Measurements from ENCODE around the gene HPCAL1.
A peak's percentile ranks its signal among the peaks of the same experiment; 100 is the strongest.

The HPCAL1 gene

GRCh38 chr2:10373931-10374330 is 71.2 kb downstream of the HPCAL1 start:
- ChIA-PET CTCF (no interaction called here), POLR2A (no interaction called here)
- DNase-seq (ENCODE audit: extremely low spot score) = no peak
- TF ChIP-seq CTCF (IDR thresholded peaks at IDR 0.05; ENCODE audit: control extremely low read depth, extremely low read depth, low read depth, missing control alignments) = no peak

GRCh38 chr2:10374362-10374943 is 71.7 kb downstream of the HPCAL1 start:
- TF ChIP-seq CTCF (IDR thresholded peaks at IDR 0.05; ENCODE audit: control extremely low read depth, extremely low read depth, low read depth, missing control alignments) = no peak
- DNase-seq (ENCODE audit: extremely low spot score) = no peak
- POLR2A ChIA-PET = no interaction called here
- CTCF ChIA-PET = interaction anchor here (0.7 to 1.0 kb wide), 2 partner anchors 35 to 61 kb away, joined by 3 read pairs; no protein-coding TSS in a partner anchor

- POLR2A ChIA-PET = no interaction called here
- DNase-seq (ENCODE audit: extremely low spot score) = peak; percentile 65
- no peak for TF ChIP-seq CTCF (IDR thresholded peaks at IDR 0.05; ENCODE audit: control extremely low read depth, extremely low read depth, low read depth, missing control alignments)
- CTCF ChIA-PET = interaction anchor here (0.8 to 1.4 kb wide), 3 partner anchors 33 to 303 kb away, joined by 3 to 4 read pairs (median 3); no protein-coding TSS in a partner anchor
These were observed 73.0 kb downstream of the HPCAL1 start for GRCh38 chr2:10375570-10376281.

GRCh38 chr2:10377052-10377746 is 74.5 kb downstream of the HPCAL1 start:
- ChIA-PET POLR2A (no interaction called here), CTCF (interaction anchor here (1.0 to 2.0 kb wide), 3 partner anchors 45 to 70 kb away, joined by 3 to 5 read pairs (median 4); no protein-coding TSS in a partner anchor)
- DNase-seq (ENCODE audit: extremely low spot score) = no peak
- no peak for TF ChIP-seq CTCF (IDR thresholded peaks at IDR 0.05; ENCODE audit: control extremely low read depth, extremely low read depth, low read depth, missing control alignments)

GRCh38 chr2:10377747-10378085 is 75.0 kb downstream of the HPCAL1 start:
- TF ChIP-seq CTCF (IDR thresholded peaks at IDR 0.05; ENCODE audit: control extremely low read depth, extremely low read depth, low read depth, missing control alignments) = no peak
- POLR2A ChIA-PET = interaction anchor here (0.5 kb wide), 1 partner anchor 38 kb away, joined by 3 read pairs; no protein-coding TSS in a partner anchor
- CTCF ChIA-PET = interaction anchor here (1.0 to 2.0 kb wide), 3 partner anchors 45 to 71 kb away, joined by 3 to 5 read pairs (median 4); no protein-coding TSS in a partner anchor
- no peak for DNase-seq (ENCODE audit: extremely low spot score)

GRCh38 chr2:10378189-10378588 is 75.5 kb downstream of the HPCAL1 start:
- peak; percentile 82 for DNase-seq (ENCODE audit: extremely low spot score)
- POLR2A ChIA-PET = interaction anchor here (0.5 kb wide), 1 partner anchor 39 kb away, joined by 3 read pairs; no protein-coding TSS in a partner anchor
- no peak for TF ChIP-seq CTCF (IDR thresholded peaks at IDR 0.05; ENCODE audit: control extremely low read depth, extremely low read depth, low read depth, missing control alignments)
- CTCF ChIA-PET = interaction anchor here (1.0 to 2.0 kb wide), 4 partner anchors 12 to 71 kb away, joined by 3 to 5 read pairs (median 4); no protein-coding TSS in a partner anchor

Data from GM10248 (cell line).